ENCODE results near the gene ZBTB20. TPM values are rescaled to one million over a fixed set of nuclear protein-coding genes. Genes with fewer than 3 reads are reported as not detected.

Gene ZBTB20
- total and polyA plus RNA-seq, 12 donors = 0.57 to 105 (median 86.8) TPM

GRCh38 chr3:115081444-115081843, 65.6 kb downstream of the ZBTB20 start:
- peaks cover 0 to 57% (median 32%) of the 10 kb centered on the region in 9 donors for H3K4me1 ChIP-seq
- H3K27ac ChIP-seq = no peak overlapping the region
- H3K9me3 ChIP-seq = peaks cover 0 to 4% (median 0%) of the 10 kb centered on the region in 11 donors
- TF ChIP-seq CTCF (IDR thresholded peaks at IDR 0.05) = no peak
- H3K27me3 ChIP-seq = no peaks in the 10 kb centered on the region
- DNase-seq (no peak), ATAC-seq (no peak)
- intact Hi-C loops (cut with DNase I) = loop anchor here in 1 of 10 donors (10.0 kb wide), 1 partner anchor 257 kb away; no protein-coding TSS in a partner anchor
- H3K36me3 ChIP-seq = no peaks in the 10 kb centered on the region
- no peak overlapping the region for H3K4me3 ChIP-seq

GRCh38 chr3:115077501-115078250, 69.4 kb downstream of the ZBTB20 start:
- Histone ChIP-seq H3K27ac (no peak overlapping the region), H3K36me3 (no peaks in the 10 kb centered on the region), H3K9me3 (peaks cover 0 to 12% (median 0%) of the 10 kb centered on the region in 11 donors), H3K4me3 (no peak overlapping the region), H3K27me3 (no peaks in the 10 kb centered on the region), H3K4me1 (peaks cover 0 to 45% (median 20%) of the 10 kb centered on the region in 9 donors)
- no peak for TF ChIP-seq CTCF (IDR thresholded peaks at IDR 0.05)
- no peak for ATAC-seq
- DNase-seq = no peak
- intact Hi-C loops (cut with DNase I) = no loop called here
- 66 to 67% methylated on average over 3 of the region's 3 CpGs for WGBS, 2 donors

- intact Hi-C loops (cut with DNase I) = no loop called here
- no peak overlapping the region for H3K4me3 ChIP-seq
- no peak for TF ChIP-seq CTCF (IDR thresholded peaks at IDR 0.05)
- DNase-seq = no peak
- H3K27ac ChIP-seq = peak overlapping the region in 1 of 10 donors; percentile 24
- peak in 1 of 8 donors; percentile 35 for ATAC-seq
- peaks cover 2 to 56% (median 37%) of the 10 kb centered on the region in 9 donors for H3K4me1 ChIP-seq
- peaks cover 0 to 12% (median 0%) of the 10 kb centered on the region in 11 donors for H3K9me3 ChIP-seq
- no peaks in the 10 kb centered on the region for H3K27me3 ChIP-seq
- H3K36me3 ChIP-seq = no peaks in the 10 kb centered on the region
Observed at GRCh38 chr3:115074502-115074901, 72.6 kb downstream of the ZBTB20 start.

- peaks cover 0 to 7% (median 0%) of the 10 kb centered on the region in 9 donors for H3K36me3 ChIP-seq
- no peak overlapping the region for H3K4me3 ChIP-seq
- ATAC-seq (peak; percentile 53 to 91 (median 82)), DNase-seq (no peak)
- H3K9me3 ChIP-seq = peaks cover 0 to 12% (median 0%) of the 10 kb centered on the region in 11 donors
- peak overlapping the region; percentile 30 to 75 (median 56) for H3K27ac ChIP-seq
- WGBS, 2 donors = 65 to 67% methylated on average over 6 of the region's 6 CpGs
- TF ChIP-seq CTCF (IDR thresholded peaks at IDR 0.05) = no peak
- no peaks in the 10 kb centered on the region for H3K27me3 ChIP-seq
- H3K4me1 ChIP-seq = peaks cover 2 to 71% (median 34%) of the 10 kb centered on the region in 9 donors
- intact Hi-C loops (cut with DNase I) = no loop called here
Observed at GRCh38 chr3:115072265-115073021, 74.6 kb downstream of the ZBTB20 start.

Measured in heart right ventricle (tissue), 16 donors.